ENCODE data around the gene NFYC.

NFYC gene

DNA sequence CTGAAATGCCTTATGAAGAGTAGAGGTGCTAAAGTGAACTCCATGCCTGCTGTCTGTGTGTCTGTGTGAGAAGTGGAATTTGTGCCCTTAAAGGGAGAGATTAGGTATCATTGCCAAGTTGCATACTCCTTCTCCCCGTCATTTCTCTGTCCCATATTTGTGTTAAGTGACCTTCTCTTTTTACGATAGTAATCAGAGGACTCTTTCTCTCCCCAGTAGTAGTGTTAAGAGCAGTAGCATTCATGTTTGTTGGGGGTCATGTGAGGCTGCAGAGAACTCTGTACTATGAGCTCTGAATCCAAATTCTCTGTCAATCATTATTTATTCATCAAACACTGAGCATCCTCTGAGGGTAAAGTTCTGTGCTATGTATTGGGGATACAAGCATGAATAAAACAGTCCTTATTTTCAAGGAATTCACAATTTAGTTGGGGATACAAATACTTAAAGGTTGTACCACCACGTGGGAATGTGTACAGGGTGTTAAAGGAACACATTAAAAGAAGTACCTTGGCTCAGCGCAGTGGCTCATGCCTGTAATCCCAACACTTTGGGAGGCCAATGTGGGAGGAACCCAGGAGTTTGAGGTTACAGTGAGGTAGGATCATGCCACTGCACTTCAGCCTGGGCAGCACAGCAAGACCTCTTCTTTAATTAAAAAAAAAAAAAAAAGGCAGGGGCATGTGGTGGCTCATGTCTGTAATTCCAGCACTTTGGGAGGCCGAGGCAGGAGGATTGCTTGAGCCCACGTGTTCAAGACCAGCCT, 67.3 kb downstream of the NFYC start:
- DNase-seq (ENCODE audit: insufficient read length, low spot score): no peak
- no peak for FAIRE-seq
- TF ChIP-seq, protein P1, sequence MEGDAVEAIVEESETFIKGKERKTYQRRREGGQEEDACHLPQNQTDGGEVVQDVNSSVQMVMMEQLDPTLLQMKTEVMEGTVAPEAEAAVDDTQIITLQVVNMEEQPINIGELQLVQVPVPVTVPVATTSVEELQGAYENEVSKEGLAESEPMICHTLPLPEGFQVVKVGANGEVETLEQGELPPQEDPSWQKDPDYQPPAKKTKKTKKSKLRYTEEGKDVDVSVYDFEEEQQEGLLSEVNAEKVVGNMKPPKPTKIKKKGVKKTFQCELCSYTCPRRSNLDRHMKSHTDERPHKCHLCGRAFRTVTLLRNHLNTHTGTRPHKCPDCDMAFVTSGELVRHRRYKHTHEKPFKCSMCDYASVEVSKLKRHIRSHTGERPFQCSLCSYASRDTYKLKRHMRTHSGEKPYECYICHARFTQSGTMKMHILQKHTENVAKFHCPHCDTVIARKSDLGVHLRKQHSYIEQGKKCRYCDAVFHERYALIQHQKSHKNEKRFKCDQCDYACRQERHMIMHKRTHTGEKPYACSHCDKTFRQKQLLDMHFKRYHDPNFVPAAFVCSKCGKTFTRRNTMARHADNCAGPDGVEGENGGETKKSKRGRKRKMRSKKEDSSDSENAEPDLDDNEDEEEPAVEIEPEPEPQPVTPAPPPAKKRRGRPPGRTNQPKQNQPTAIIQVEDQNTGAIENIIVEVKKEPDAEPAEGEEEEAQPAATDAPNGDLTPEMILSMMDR (IDR thresholded peaks at IDR 0.05; ENCODE audit: insufficient read depth, missing control alignments): no peak

DNA sequence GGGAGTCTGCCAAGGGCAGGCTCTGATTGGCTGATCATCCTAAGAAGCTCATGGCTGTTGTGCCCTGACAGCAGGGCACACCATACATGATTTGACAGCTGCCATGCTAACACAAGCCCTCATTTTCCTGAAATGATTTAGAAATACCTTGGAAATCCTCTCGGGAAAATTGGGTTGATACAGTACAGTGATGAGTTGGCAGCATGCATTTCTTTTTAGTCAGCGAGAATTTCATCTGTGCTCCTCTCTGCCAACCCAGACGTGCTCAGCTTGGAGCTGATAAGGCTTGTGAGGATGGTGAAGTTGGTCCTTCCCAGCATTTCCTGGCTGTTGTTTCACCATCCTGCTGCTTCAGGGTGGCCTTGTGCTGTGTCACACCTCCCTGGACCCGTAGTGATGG, 69.5 kb downstream of the NFYC start:
- DNase-seq (ENCODE audit: insufficient read length, low spot score): no peak
- no peak for FAIRE-seq
- TF ChIP-seq, protein P1 (IDR thresholded peaks at IDR 0.05; ENCODE audit: insufficient read depth, missing control alignments): no peak

DNA sequence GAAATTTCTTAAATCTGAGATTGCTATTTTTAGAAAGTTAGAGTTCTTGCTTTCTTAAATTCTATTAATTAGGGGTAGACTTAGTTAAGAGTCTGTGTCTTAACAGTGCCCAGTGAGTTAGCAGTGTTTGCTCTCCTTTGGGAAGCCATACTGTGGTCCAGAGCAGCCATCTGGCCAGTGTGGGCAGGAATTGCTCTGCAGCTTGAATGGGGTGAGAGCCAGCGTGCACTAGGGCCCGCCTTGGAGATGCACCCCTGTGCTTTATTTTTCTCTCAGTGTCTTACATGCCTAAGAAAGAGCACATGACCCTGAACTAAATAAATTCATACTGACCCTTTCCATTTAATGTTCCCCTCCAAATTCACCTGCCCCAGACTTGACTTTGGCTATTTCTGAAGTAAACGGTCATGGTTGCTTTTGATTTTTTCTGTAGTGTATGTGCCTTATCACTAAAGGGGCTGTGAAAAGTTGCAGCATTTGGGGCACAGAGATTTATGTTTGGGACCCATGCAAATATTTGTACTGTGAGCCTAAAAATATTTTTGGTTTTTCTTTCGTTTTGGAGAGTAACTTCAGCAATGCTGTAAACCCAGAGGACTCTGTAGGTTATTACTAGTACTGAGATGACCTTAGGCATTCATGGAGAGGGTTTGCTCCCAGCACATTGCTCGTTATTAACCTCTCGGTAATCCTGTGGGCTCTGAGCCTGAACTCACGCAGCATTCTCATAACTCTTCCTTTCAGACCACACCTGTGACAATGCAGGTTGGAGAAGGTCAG, 70.8 kb downstream of the NFYC start:
- TF ChIP-seq, protein P1 (IDR thresholded peaks at IDR 0.05; ENCODE audit: insufficient read depth, missing control alignments): no peak
- DNase-seq (ENCODE audit: insufficient read length, low spot score) (no peak), FAIRE-seq (no peak)

DNA sequence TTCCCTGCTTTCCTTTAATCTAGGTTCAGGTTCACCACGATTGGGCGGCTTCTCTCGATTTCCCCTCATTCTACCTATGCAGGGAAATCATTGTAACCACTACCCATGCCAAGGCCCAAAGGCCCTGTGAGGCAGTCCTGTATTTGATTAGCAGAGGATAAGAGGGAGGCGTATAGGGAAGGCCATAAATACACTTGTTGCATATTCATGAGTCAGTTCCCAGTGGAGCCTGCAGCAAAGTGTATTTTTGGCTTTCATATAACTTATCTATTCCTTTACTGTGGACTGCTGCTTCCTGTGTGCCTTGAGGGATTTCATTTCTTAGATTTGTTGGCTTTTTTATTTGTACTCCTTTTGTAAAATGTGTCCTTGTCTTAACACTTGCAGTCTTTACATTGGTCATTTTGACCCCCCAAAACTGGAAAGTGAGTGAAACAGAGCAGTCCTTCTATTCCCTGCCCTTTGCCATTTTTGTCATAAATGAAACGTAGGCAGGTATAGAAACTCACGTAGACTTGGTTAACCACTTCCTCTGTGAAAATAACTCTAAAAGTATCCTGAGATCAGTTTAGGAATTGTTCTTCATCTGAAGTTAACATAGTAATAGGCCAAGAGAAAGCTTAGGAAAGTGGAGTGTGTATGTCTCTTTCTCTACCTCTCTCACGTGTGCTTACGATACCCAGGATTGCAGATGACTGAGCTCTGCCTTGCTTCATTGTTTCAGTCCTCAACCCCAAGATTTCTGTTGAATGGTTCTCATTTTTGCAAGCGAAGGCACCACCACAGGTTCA, 72.4 kb downstream of the NFYC start:
- no peak for FAIRE-seq
- DNase-seq (ENCODE audit: insufficient read length, low spot score): no peak
- TF ChIP-seq, protein P1 (IDR thresholded peaks at IDR 0.05; ENCODE audit: insufficient read depth, missing control alignments): no peak

DNA sequence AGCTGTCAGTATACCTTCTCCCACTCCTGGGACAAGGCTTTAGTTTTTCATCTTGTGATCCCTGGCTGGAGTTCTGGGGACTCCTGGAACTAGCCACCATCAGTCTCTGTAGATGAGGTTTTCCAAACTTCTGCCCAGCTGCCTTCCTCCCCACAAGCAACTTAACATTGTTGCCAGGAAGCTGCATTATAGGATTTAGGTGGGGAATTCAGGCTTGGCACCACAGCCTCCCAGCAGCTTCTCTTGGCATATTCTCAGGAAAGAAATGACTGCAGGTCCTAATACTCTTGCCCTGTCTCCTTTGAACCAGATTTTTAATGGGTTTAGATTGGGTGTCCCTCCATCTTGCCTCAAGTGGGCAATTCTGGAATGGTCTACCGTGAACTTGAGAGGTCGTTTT, 73.5 kb downstream of the NFYC start:
- DNase-seq (ENCODE audit: insufficient read length, low spot score): no peak
- TF ChIP-seq, protein P1 (IDR thresholded peaks at IDR 0.05; ENCODE audit: insufficient read depth, missing control alignments): no peak
- no peak for FAIRE-seq

DNA sequence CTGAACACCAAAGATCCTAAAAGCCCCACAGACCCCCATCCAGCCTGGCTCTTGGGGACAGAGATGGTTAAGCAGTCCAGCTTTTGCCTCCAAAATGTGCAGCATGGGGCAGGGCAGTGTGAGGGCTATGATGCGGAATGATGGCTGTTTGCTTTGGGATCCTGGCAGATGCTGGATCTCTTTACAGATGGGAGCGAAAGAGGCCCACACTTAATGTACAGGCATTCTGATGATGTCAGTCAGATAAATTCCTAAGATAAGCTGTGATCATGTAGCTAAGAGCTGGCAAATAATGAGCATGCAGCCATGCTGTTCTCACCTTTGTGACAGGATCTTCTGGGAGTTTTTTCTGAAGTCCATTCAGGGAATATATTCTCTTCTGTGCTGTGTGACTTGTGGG, 74.5 kb downstream of the NFYC start:
- no peak for DNase-seq (ENCODE audit: insufficient read length, low spot score)
- TF ChIP-seq, protein P1 (IDR thresholded peaks at IDR 0.05; ENCODE audit: insufficient read depth, missing control alignments): no peak
- no peak for FAIRE-seq

All from D721Med (cell line).